Nephron progenitor cell (in vitro differentiated cells): ENCODE results near the gene CACNA2D2.

Experiments used
- DNase-seq: peaks from one replicate; pipeline ENCODE4 v3.0.0; 2021
- H3K27ac Mint-ChIP-seq: 2 replicates; pipeline ENCODE4 v1.8.0; 2021; ENCODE audit warnings: mild to moderate bottlenecking, moderate library complexity, mixed read lengths
- H3K27me3 Mint-ChIP-seq: 2 replicates; pipeline ENCODE4 v1.8.0; 2021; ENCODE audit warnings: mild to moderate bottlenecking, low read depth, mixed read lengths; ENCODE audit not compliant: poor library complexity
- H3K36me3 Mint-ChIP-seq: 2 replicates; pipeline ENCODE4 v1.8.0; 2021; ENCODE audit warnings: low read depth, mixed read lengths
- H3K4me1 Mint-ChIP-seq: 2 replicates; pipeline ENCODE4 v1.8.0; 2021; ENCODE audit warnings: mixed read lengths
- H3K4me3 Mint-ChIP-seq: 2 replicates; pipeline ENCODE4 v1.8.0; 2021; ENCODE audit warnings: mild to moderate bottlenecking, moderate library complexity, mixed read lengths
- H3K9me3 Mint-ChIP-seq: 2 replicates; pipeline ENCODE4 v1.8.0; 2021; ENCODE audit warnings: mild to moderate bottlenecking, moderate library complexity, mixed read lengths
- CTCF ChIP-seq: fragments of 200-600 bp; sonication (generic); IDR thresholded peaks from 2 replicates; pipeline ENCODE4 v1.5.0; 2021; ENCODE audit warnings: antibody characterized with exemption

CACNA2D2 gene

GRCh38 chr3:50341996-50342650 lies 161.3 kb downstream of the CACNA2D2 start:
- no peak for DNase-seq
- no peak overlapping the region for H3K4me3 Mint-ChIP-seq
- H3K27ac Mint-ChIP-seq, result no peak overlapping the region
- TF ChIP-seq CTCF, result no peak
- peaks cover 92% of the 10 kb centered on the region for H3K27me3 Mint-ChIP-seq
- H3K9me3 Mint-ChIP-seq, result peaks cover 4% of the 10 kb centered on the region
- H3K36me3 Mint-ChIP-seq, result no peaks in the 10 kb centered on the region
- peaks cover 29% of the 10 kb centered on the region for H3K4me1 Mint-ChIP-seq

GRCh38 chr3:50341537-50341936 lies 161.9 kb downstream of the CACNA2D2 start:
- no peak for TF ChIP-seq CTCF
- Mint-ChIP-seq H3K27ac (no peak overlapping the region), H3K36me3 (no peaks in the 10 kb centered on the region), H3K9me3 (peaks cover 4% of the 10 kb centered on the region), H3K4me3 (no peak overlapping the region), H3K4me1 (peaks cover 32% of the 10 kb centered on the region), H3K27me3 (peaks cover 89% of the 10 kb centered on the region)
- DNase-seq, result no peak

GRCh38 chr3:50340448-50341329 lies 162.7 kb downstream of the CACNA2D2 start, which contains the start of gene RASSF1:
RASSF1 (minus strand) TSS chr3:50340836; CDS start chr3:50340805, 31 bp downstream.
- Mint-ChIP-seq H3K4me3 (peak within 1 kb of the TSS; percentile 61), H3K36me3 (no peaks in the 10 kb centered on the region), H3K27me3 (peaks cover 80% of the 10 kb centered on the region), H3K27ac (no peak within 1 kb of the TSS), H3K9me3 (peaks cover 4% of the 10 kb centered on the region), H3K4me1 (peaks cover 36% of the 10 kb centered on the region)
- DNase-seq, result no peak
- TF ChIP-seq CTCF, result no peak

- no peak for TF ChIP-seq CTCF
- Mint-ChIP-seq H3K36me3 (no peaks in the 10 kb centered on the region), H3K27ac (no peak overlapping the region), H3K9me3 (peaks cover 4% of the 10 kb centered on the region), H3K27me3 (peaks cover 74% of the 10 kb centered on the region), H3K4me3 (peak overlapping the region; percentile 25), H3K4me1 (peaks cover 41% of the 10 kb centered on the region)
- DNase-seq, result no peak
These were observed 163.3 kb downstream of the CACNA2D2 start for GRCh38 chr3:50340147-50340447.

- TF ChIP-seq CTCF, result no peak
- H3K27ac Mint-ChIP-seq, result no peak overlapping the region
- peaks cover 4% of the 10 kb centered on the region for H3K9me3 Mint-ChIP-seq
- peaks cover 69% of the 10 kb centered on the region for H3K27me3 Mint-ChIP-seq
- no peaks in the 10 kb centered on the region for H3K36me3 Mint-ChIP-seq
- peaks cover 43% of the 10 kb centered on the region for H3K4me1 Mint-ChIP-seq
- H3K4me3 Mint-ChIP-seq, result peak overlapping the region; percentile 61
- DNase-seq, result no peak
These were observed 163.8 kb downstream of the CACNA2D2 start for GRCh38 chr3:50339485-50340146.
